Right atrium auricular region (tissue), 2 donors: Measurements from ENCODE around the gene NR6A1. TPM values are rescaled to one million over a fixed set of nuclear protein-coding genes. Genes with fewer than 3 reads are reported as not detected.

Experiments
- DNase-seq: peaks from one replicate; pipeline ENCODE4 v3.0.0-alpha.2; 2019; ENCODE audit warnings: low spot score
- H3K27ac ChIP-seq, 2 donors: fragments of 200-600 bp; sonication (generic); 1 replicate in 1 of 2; 2 replicates in 1 of 2; pipeline ENCODE4 v1.5.1; 2016 to 2019
- H3K27me3 ChIP-seq, 2 donors: fragments of 200-600 bp; sonication (generic); one replicate each; pipeline versions ENCODE4 v1.5.1 to v1.6.0; 2017 to 2019
- H3K36me3 ChIP-seq: fragments of 200-600 bp; sonication (generic); one replicate; pipeline ENCODE4 v1.5.1; 2016
- H3K4me1 ChIP-seq, 2 donors: fragments of 200-600 bp; sonication (generic); one replicate each; pipeline versions ENCODE4 v1.5.1 to v1.6.0; 2017 to 2019
- H3K4me3 ChIP-seq, 2 donors: fragments of 200-600 bp; sonication (generic); 1 replicate in 1 of 2; 2 replicates in 1 of 2; pipeline ENCODE4 v1.5.1; 2017 to 2019; ENCODE audit warnings: mild to moderate bottlenecking in 1 of 2, moderate library complexity in 1 of 2
- H3K9me3 ChIP-seq, 2 donors: fragments of 200-600 bp; sonication (generic); one replicate each; pipeline ENCODE4 v1.5.1; 2019
- total RNA-seq, 2 donors: library from RNA; depleted of rRNA; stranded (reverse); fragments of >200 nt; gene quantifications; one replicate each; pipeline ENCODE4 v1.1.0, GENCODE V29; 2016
- TF ChIP-seq, protein P1 (sequence below), 2 donors: fragments of 200-600 bp; sonication (generic); IDR thresholded peaks; one replicate each; pipeline ENCODE4 v1.5.1; 2019; ENCODE audit warnings: antibody characterized with exemption in 2 of 2

NR6A1 gene
- total RNA-seq, 2 donors from 2014 or later = 1.9 to 2.6 TPM

DNA sequence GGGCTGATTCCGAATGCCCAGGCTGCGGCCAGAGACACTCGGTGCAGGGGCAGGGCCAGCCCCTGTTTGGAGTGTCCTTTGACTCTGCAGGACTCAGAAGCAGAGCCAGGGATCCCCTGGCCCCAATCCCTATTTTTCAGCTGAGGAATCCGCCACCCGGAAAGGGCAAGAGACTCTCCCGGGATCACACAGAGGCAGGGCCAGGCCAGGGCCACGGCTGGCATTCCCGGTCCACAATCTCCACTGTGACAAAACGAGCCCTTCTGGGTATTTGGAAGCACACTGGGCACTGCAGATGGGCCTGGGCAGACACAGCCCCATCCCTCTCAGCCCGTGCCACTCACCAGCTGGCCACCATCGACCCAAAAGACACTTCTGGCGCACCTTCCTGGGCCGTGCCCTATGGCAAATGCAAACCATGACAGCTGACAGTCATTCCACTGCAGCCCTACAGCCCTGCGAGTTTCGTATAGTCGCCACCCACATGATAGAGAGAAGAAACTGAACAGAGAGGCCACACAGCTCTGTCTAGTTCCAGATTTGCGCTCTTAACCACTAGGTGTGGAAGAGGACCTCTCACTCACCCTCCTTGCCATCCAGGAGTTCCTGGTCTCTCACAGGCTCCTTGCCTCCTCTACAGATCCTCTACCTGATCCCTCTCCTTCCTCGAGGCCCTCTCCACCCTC is 277.2 kb downstream of the NR6A1 start:
- H3K4me3 ChIP-seq = no peak overlapping the region
- DNase-seq = no peak
- H3K27me3 ChIP-seq = no peaks in the 10 kb centered on the region
- TF ChIP-seq, protein P1, sequence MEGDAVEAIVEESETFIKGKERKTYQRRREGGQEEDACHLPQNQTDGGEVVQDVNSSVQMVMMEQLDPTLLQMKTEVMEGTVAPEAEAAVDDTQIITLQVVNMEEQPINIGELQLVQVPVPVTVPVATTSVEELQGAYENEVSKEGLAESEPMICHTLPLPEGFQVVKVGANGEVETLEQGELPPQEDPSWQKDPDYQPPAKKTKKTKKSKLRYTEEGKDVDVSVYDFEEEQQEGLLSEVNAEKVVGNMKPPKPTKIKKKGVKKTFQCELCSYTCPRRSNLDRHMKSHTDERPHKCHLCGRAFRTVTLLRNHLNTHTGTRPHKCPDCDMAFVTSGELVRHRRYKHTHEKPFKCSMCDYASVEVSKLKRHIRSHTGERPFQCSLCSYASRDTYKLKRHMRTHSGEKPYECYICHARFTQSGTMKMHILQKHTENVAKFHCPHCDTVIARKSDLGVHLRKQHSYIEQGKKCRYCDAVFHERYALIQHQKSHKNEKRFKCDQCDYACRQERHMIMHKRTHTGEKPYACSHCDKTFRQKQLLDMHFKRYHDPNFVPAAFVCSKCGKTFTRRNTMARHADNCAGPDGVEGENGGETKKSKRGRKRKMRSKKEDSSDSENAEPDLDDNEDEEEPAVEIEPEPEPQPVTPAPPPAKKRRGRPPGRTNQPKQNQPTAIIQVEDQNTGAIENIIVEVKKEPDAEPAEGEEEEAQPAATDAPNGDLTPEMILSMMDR (IDR thresholded peaks at IDR 0.05) = no peak
- no peaks in the 10 kb centered on the region for H3K9me3 ChIP-seq
- peaks cover 0 to 7% of the 10 kb centered on the region in 2 donors for H3K4me1 ChIP-seq
- no peaks in the 10 kb centered on the region for H3K36me3 ChIP-seq
- H3K27ac ChIP-seq = no peak overlapping the region

DNA sequence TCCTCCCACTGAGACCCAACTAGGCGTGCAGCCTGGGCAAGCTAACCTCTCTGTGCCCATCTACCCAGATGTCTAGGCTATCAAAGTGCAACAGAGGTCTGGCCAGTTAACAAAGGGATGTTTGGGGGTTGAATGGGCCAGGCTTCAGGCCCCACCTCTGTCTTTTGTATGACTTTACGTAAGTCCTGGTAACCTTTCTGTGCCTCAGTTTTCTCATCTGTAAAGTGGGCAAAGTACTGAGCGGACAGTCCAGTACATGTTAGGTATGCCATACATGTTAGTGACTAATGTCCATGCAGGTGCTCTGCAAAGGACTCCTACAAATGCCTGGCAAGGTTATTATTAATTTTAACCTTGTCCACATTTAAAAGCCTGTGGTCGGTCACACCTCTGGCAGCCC is 277.9 kb downstream of the NR6A1 start:
- peaks cover 0 to 7% of the 10 kb centered on the region in 2 donors for H3K4me1 ChIP-seq
- H3K27ac ChIP-seq = no peak overlapping the region
- H3K9me3 ChIP-seq = no peaks in the 10 kb centered on the region
- TF ChIP-seq, protein P1 (IDR thresholded peaks at IDR 0.05) = no peak
- H3K27me3 ChIP-seq = no peaks in the 10 kb centered on the region
- no peak overlapping the region for H3K4me3 ChIP-seq
- H3K36me3 ChIP-seq = no peaks in the 10 kb centered on the region
- no peak for DNase-seq

DNA sequence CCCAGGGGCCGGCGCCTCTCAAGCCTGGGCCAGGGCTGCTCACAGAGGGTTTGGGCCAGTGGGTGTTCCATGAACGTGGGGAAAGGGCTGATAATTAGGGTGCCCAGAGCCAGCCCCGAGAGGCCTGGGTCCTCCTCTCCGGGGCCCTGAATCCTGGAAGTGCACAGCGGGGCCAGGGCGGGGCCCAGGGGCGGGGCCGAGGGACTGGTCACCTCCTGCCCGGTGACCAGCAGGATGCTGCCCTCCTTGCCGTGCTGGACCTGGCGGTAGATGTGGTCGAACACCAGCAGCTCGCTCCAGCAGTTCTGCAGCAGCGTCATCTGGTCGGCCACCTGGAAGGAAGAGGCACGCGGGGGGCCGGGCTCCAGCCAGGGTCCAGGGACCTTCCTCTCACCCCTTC is 278.3 kb downstream of the NR6A1 start:
- no peaks in the 10 kb centered on the region for H3K36me3 ChIP-seq
- H3K27ac ChIP-seq = no peak overlapping the region
- no peak overlapping the region for H3K4me3 ChIP-seq
- peaks cover 0 to 7% of the 10 kb centered on the region in 2 donors for H3K4me1 ChIP-seq
- no peak for DNase-seq
- H3K27me3 ChIP-seq = no peaks in the 10 kb centered on the region
- H3K9me3 ChIP-seq = no peaks in the 10 kb centered on the region
- TF ChIP-seq, protein P1 (IDR thresholded peaks at IDR 0.05) = no peak

DNA sequence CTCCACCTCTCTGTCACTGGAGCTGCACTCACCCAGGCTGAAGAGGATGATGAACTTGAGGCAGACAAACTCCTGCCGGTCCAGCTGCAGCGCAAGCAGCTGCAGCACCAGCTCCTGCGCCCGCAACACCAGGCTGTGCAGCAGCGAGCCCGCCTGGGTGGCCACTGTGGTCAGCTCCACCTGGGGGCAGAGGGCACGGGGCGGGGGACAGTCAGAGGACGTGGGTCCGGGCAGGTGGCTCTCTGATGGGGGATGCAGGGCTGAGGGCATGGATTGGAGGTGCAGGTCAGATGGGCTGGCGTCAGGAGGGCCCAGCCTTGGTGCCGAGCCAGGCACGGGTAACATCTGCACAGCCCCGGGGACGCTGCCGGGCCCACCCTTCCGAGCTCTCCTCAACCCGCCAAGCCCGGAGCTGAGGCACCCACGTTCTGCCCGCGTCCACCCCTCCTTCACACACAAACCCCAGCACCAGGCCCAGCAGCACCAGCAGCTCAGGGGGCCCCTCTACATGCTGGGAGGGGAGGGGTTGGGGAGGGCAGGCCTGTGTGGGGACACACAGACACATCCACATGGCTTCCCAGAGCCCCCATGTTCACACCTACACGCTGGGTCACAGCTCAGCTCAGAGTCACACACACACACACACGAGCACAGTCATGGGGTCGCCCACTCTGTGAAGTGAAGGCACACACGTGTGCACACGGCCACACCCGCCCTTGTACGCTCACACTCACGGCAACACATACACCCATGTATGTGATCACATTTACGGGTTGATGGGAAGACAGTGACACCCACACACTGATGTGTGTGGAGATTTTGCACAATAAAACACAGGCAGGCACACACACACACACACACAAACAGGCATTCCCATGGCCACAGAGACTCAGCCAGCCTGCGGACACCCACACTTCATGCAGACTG is 279.8 kb downstream of the NR6A1 start:
- DNase-seq = no peak
- H3K27me3 ChIP-seq = no peaks in the 10 kb centered on the region
- TF ChIP-seq, protein P1 (IDR thresholded peaks at IDR 0.05) = no peak
- H3K36me3 ChIP-seq = no peaks in the 10 kb centered on the region
- H3K27ac ChIP-seq = no peak overlapping the region
- no peak overlapping the region for H3K4me3 ChIP-seq
- H3K9me3 ChIP-seq = no peaks in the 10 kb centered on the region
- peaks cover 0 to 7% of the 10 kb centered on the region in 2 donors for H3K4me1 ChIP-seq

DNA sequence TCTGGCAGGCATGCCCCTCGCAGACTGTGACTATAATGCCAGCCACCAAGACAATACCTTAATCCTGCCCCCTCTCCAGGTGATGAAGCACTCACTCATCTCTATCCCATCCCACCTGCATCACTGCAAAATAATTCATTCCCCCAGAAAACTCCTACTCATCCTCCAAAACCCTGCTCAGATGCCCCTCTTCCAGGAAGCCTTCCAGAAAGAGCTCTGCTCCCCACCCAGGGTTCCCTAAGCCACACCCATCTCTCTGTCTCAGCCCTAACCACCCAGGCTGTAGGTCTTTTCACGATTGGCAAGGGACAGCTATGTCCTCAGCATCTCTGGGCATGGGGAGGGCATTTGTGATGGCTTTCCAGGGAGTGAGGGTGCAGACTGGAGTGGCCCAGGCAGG is 281.1 kb downstream of the NR6A1 start:
- TF ChIP-seq, protein P1 (IDR thresholded peaks at IDR 0.05) = no peak

More for the DNA sequence above, 281.1 kb downstream of the NR6A1 start:
- Histone ChIP-seq H3K9me3 (no peaks in the 10 kb centered on the region), H3K36me3 (no peaks in the 10 kb centered on the region), H3K27ac (no peak overlapping the region), H3K4me1 (peaks cover 0 to under 1% of the 10 kb centered on the region in 2 donors), H3K4me3 (no peak overlapping the region), H3K27me3 (no peaks in the 10 kb centered on the region)
- no peak for DNase-seq
